Measurements from ENCODE around the gene CRYGN. TPM values are rescaled to one million over a fixed set of nuclear protein-coding genes. Genes with fewer than 3 reads are reported as not detected.

The CRYGN gene
- total and polyA plus RNA-seq, 9 of the 15 experiments (the other 6 are each of a cell fraction or from before 2014, with no cell fraction given), result not detected

DNA sequence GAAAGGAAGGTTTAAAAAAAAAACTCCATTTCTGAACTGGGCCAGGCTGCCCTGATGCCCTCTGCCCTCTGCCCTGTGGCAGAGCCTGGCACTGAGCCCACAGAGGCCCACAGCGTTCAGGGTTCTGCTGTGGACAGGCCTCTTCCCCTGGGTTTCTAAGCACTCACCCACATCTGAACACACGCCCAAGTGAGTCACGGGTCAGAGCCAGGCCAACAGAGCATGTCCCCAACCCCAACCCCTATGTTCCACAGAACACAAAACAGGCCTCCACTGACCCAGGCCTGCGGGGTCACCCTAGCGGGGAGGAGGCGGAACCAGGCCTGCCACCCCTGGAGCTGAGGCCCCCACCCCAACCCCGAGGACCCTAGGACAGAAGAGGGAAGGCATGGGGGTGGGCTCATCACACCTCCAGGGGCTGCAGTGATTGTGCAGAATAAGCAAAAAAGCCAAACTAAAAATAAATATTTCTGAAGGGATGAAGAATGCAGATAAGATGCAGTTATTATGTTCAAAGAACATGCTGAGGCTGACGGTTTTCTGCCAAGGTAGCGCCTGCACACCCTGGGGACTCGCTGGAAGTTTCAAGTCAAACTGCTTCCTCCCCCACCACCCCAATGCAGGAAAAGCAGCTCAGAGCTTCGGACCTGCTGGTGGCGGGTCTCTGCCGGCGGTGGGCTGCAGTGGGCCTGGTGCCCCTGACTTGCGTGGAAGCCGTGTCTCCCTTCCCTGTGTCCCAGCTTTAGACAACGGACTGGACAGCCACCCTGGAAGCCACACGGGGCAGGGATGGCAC, 35.5 kb downstream of the CRYGN start (continued):
- TF ChIP-seq, protein P1, sequence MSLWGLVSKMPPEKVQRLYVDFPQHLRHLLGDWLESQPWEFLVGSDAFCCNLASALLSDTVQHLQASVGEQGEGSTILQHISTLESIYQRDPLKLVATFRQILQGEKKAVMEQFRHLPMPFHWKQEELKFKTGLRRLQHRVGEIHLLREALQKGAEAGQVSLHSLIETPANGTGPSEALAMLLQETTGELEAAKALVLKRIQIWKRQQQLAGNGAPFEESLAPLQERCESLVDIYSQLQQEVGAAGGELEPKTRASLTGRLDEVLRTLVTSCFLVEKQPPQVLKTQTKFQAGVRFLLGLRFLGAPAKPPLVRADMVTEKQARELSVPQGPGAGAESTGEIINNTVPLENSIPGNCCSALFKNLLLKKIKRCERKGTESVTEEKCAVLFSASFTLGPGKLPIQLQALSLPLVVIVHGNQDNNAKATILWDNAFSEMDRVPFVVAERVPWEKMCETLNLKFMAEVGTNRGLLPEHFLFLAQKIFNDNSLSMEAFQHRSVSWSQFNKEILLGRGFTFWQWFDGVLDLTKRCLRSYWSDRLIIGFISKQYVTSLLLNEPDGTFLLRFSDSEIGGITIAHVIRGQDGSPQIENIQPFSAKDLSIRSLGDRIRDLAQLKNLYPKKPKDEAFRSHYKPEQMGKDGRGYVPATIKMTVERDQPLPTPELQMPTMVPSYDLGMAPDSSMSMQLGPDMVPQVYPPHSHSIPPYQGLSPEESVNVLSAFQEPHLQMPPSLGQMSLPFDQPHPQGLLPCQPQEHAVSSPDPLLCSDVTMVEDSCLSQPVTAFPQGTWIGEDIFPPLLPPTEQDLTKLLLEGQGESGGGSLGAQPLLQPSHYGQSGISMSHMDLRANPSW (CRISPR knock-in tag; IDR thresholded peaks at IDR 0.05), result no peak
- TF ChIP-seq ETS2 (tag; IDR thresholded peaks at IDR 0.05; ENCODE audit: borderline replicate concordance, poor library complexity, severe bottlenecking) (no peak), HNRNPL (IDR thresholded peaks at IDR 0.05; ENCODE audit: low read depth, low read length) (peak; percentile 79; the same call in 1 of the 2 replicates), ZNF740 (CRISPR knock-in tag; IDR thresholded peaks at IDR 0.05) (no peak), ZNF740 (tag; IDR thresholded peaks at IDR 0.05) (0 out of 4 replicates have a peak, but pooled peaks of 1 of the 2 experiments have one; percentile 24), ETV1 (tag; conservative IDR thresholded peaks at IDR 0.05; ENCODE audit: low read depth) (no peak), CBX3 (IDR thresholded peaks at IDR 0.05; ENCODE audit: borderline replicate concordance in 1 of 2, low read length in 2 of 2) (0 out of 3 replicates have a peak, but pooled peaks of 1 of the 2 experiments have one; percentile 7), POLR2A (conservative IDR thresholded peaks at IDR 0.05) (0 out of 2 replicates have a peak, but pooled peaks have one; percentile 31), PCBP2 (IDR thresholded peaks at IDR 0.05; ENCODE audit: low read depth, low read length, poor library complexity, severe bottlenecking) (no peak), ZNF449 (CRISPR knock-in tag; IDR thresholded peaks at IDR 0.05) (no peak), ZNF644 (tag; IDR thresholded peaks at IDR 0.05; ENCODE audit: low read depth) (no peak), CSDE1 (IDR thresholded peaks at IDR 0.05) (no peak), KDM1A (IDR thresholded peaks at IDR 0.05) (peak in 1 of 2 experiments; percentile 60; a peak in 2 of 4 replicates), SIN3B (IDR thresholded peaks at IDR 0.05; ENCODE audit: low read depth) (no peak), ZNF239 (CRISPR knock-in tag; IDR thresholded peaks at IDR 0.05) (no peak), ZNF79 (CRISPR knock-in tag; IDR thresholded peaks at IDR 0.05; ENCODE audit: low read depth) (no peak), CCAR2 (IDR thresholded peaks at IDR 0.05; ENCODE audit: low read depth, low read length) (no peak), NFE2L1 (tag; IDR thresholded peaks at IDR 0.05; ENCODE audit: borderline replicate concordance, low read depth) (no peak)
- TF ChIP-seq, protein P2, sequence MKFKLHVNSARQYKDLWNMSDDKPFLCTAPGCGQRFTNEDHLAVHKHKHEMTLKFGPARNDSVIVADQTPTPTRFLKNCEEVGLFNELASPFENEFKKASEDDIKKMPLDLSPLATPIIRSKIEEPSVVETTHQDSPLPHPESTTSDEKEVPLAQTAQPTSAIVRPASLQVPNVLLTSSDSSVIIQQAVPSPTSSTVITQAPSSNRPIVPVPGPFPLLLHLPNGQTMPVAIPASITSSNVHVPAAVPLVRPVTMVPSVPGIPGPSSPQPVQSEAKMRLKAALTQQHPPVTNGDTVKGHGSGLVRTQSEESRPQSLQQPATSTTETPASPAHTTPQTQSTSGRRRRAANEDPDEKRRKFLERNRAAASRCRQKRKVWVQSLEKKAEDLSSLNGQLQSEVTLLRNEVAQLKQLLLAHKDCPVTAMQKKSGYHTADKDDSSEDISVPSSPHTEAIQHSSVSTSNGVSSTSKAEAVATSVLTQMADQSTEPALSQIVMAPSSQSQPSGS (CRISPR knock-in tag; IDR thresholded peaks at IDR 0.05), result no peak
